GM21737 (cell line): ENCODE measurements around the gene CACYBP.
"Not testable (repeated sequence)": the region's sequence is repeated elsewhere in the genome, so short reads cannot be mapped to it uniquely, and the experiment has no call there.

Experiments used
- ATAC-seq: cut with Tn5 transposase; IDR thresholded peaks from one replicate; pipeline ENCODE4 v1.9.1; 2021; ENCODE audit warnings: mild to moderate bottlenecking, moderate library complexity; ENCODE audit not compliant: unreplicated experiment

The CACYBP gene

GRCh38 chr1:175005085-175005783 lies 5.5 kb downstream of the CACYBP start:
- ATAC-seq = no peak

- ATAC-seq = no peak
Measured at GRCh38 chr1:175009532-175009931, 9.8 kb downstream of the CACYBP start.

- no peak for ATAC-seq
Measured at GRCh38 chr1:175013445-175013844, 13.7 kb downstream of the CACYBP start.

GRCh38 chr1:175015243-175015642 lies 15.5 kb downstream of the CACYBP start:
- no peak for ATAC-seq

- ATAC-seq = no peak
Measured at GRCh38 chr1:175019524-175019923, 19.8 kb downstream of the CACYBP start.

GRCh38 chr1:175023043-175023921 lies 23.5 kb downstream of the CACYBP start, which contains the start of gene MRPS14:
TSS of gene MRPS14 (minus strand) at chr1:175023425. CDS start at chr1:175023408, 17 bp downstream.
- peak; percentile 89 for ATAC-seq

- not testable (repeated sequence) for ATAC-seq
Measured at GRCh38 chr1:175023922-175024242, 24.1 kb downstream of the CACYBP start.

GRCh38 chr1:175024773-175025172 lies 25.0 kb downstream of the CACYBP start:
- no peak for ATAC-seq

- ATAC-seq = no peak
Measured at GRCh38 chr1:175033953-175034352, 34.2 kb downstream of the CACYBP start.

- ATAC-seq = no peak
Measured at GRCh38 chr1:175034775-175035174, 35.0 kb downstream of the CACYBP start.

- ATAC-seq = no peak
Measured at GRCh38 chr1:175035865-175036264, 36.1 kb downstream of the CACYBP start.

- no peak for ATAC-seq
Measured at GRCh38 chr1:175036476-175036875, 36.7 kb downstream of the CACYBP start.

GRCh38 chr1:175037416-175037815 lies 37.7 kb downstream of the CACYBP start:
- ATAC-seq = no peak

GRCh38 chr1:175040324-175040879 lies 40.7 kb downstream of the CACYBP start:
- ATAC-seq = no peak

GRCh38 chr1:175042650-175043049 lies 42.9 kb downstream of the CACYBP start:
- no peak for ATAC-seq

- no peak for ATAC-seq
Measured at GRCh38 chr1:175043824-175044223, 44.1 kb downstream of the CACYBP start.

GRCh38 chr1:175044591-175044990 lies 44.8 kb downstream of the CACYBP start:
- not testable (repeated sequence) for ATAC-seq

- no peak for ATAC-seq
Measured at GRCh38 chr1:175045097-175045496, 45.4 kb downstream of the CACYBP start.

- ATAC-seq = no peak
Measured at GRCh38 chr1:175045519-175045918, 45.8 kb downstream of the CACYBP start.

GRCh38 chr1:175050992-175051391 lies 51.2 kb downstream of the CACYBP start:
- no peak for ATAC-seq

- ATAC-seq = no peak
Measured at GRCh38 chr1:175054736-175055135, 55.0 kb downstream of the CACYBP start.
